Bronchial epithelial cell (primary cell): ENCODE results near the gene MALAT1. TPM values are rescaled to one million over a fixed set of nuclear protein-coding genes. Genes with fewer than 3 reads are reported as not detected.

Experiments used
- DNase-seq: peaks from one replicate; pipeline ENCODE4 v3.0.0-alpha.2; 2010; ENCODE audit warnings: low read depth
- FAIRE-seq: peaks from 2 replicates; lab custom pipeline; 2011; peaks lifted over from hg19 to GRCh38; lab: Jason Lieb, UNC
- H3K27me3 ChIP-seq: 2 replicates; pipeline ENCODE4 v1.5.1; 2011; ENCODE audit warnings: low read length; ENCODE audit not compliant: control insufficient read depth, insufficient read depth
- H3K36me3 ChIP-seq: 2 replicates; pipeline ENCODE4 v1.5.1; 2011; ENCODE audit warnings: low read length; ENCODE audit not compliant: control insufficient read depth, insufficient read depth
- H3K4me3 ChIP-seq: 2 replicates; pipeline ENCODE4 v1.5.1; 2011; ENCODE audit warnings: mild to moderate bottlenecking, low read depth, low read length, control low read depth
- total RNA-seq: library from RNA; depleted of rRNA; stranded (reverse); fragments of >200 nt; gene quantifications from 2 replicates; pipeline ENCODE4 v1.2.1, GENCODE V29; 2014
- TF ChIP-seq, protein P1 (sequence below): IDR thresholded peaks from 2 replicates; pipeline ENCODE4 v1.5.1; 2011; ENCODE audit warnings: mild to moderate bottlenecking, moderate library complexity, low read length, control low read depth, inconsistent platforms; ENCODE audit not compliant: insufficient read depth, severe bottlenecking

MALAT1 gene
- total RNA-seq, 1 donor from 2014 or later, result 11,095 TPM

DNA sequence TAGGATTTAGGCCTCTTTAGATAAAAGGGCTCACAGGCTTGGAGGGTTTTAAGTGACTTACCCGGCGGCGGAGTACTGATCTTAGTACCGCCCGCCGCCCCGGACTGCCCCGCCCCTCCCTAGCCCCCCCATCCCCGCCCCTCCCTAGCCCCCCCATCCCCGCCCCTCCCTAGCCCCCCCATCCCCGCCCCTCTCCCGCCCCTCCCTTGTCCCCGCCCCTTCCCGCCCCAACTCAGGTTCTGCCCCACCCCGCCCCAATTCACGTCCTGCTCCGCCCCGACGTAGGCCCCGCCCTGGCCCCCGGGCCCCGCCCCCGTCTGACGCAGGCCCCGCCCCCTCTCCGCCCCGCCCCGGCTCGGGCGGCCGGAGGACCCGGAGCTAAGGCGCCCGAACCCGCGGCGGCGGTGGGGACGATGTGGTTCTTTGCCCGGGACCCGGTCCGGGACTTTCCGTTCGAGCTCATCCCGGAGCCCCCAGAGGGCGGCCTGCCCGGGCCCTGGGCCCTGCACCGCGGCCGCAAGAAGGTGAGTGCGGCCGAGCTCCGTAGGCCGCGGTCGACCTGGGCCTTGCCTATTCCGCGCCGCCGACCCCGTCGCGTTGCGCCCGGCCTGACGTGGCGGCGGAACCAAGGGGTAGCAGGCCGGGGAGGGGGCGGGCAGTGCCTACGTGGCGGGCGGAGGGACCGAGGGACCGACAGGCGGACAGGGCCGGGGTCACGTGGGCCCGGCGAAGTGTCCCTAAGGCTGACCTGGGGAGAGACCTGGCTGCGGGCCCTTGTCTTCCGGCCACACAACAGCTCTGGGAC is 26.1 kb downstream of the MALAT1 start, which contains the start of gene SCYL1:
Gene SCYL1, plus strand, starts transcription at position 343 of the 805 bp plus-strand sequence. Its CDS starts 71 bp downstream, at position 414.
- FAIRE-seq (no peak), DNase-seq (peak; percentile 27)

DNA sequence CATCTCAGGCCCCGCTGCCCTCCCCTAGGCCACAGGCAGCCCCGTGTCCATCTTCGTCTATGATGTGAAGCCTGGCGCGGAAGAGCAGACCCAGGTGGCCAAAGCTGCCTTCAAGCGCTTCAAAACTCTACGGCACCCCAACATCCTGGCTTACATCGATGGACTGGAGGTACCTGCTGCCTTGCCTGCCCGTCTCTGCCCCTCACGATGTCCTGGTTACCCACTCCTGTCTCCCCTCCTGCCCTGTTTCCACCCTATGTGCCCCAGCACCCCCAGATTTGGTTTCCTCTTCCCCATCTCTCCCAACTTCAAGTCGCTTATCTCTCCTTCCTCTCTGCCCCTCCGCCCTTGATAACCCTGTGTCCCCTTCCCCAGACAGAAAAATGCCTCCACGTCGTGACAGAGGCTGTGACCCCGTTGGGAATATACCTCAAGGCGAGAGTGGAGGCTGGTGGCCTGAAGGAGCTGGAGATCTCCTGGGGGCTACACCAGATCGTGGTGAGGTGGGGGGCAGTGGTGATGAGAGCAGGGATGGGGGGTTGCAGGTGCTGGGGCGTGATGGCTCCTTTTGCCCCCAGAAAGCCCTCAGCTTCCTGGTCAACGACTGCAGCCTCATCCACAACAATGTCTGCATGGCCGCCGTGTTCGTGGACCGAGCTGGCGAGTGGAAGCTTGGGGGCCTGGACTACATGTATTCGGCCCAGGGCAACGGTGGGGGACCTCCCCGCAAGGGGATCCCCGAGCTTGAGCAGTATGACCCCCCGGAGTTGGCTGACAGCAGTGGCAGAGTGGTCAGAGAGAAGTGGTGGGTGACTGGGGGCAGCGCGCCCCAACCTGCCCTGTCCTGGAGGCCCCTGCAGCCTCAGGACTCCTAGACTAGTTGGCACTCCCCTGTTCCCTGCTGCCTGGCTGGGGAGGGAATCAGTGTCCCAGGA is 27.0 kb downstream of the MALAT1 start:
- peak overlapping the region; percentile 95 for H3K4me3 ChIP-seq
- TF ChIP-seq, protein P1, sequence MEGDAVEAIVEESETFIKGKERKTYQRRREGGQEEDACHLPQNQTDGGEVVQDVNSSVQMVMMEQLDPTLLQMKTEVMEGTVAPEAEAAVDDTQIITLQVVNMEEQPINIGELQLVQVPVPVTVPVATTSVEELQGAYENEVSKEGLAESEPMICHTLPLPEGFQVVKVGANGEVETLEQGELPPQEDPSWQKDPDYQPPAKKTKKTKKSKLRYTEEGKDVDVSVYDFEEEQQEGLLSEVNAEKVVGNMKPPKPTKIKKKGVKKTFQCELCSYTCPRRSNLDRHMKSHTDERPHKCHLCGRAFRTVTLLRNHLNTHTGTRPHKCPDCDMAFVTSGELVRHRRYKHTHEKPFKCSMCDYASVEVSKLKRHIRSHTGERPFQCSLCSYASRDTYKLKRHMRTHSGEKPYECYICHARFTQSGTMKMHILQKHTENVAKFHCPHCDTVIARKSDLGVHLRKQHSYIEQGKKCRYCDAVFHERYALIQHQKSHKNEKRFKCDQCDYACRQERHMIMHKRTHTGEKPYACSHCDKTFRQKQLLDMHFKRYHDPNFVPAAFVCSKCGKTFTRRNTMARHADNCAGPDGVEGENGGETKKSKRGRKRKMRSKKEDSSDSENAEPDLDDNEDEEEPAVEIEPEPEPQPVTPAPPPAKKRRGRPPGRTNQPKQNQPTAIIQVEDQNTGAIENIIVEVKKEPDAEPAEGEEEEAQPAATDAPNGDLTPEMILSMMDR, result no peak
- FAIRE-seq, result no peak
- H3K36me3 ChIP-seq, result peaks cover 23% of the 10 kb centered on the region
- DNase-seq, result no peak
- no peaks in the 10 kb centered on the region for H3K27me3 ChIP-seq

More for the DNA sequence above, 26.1 kb downstream of the MALAT1 start, which contains the start of gene SCYL1:
- peaks cover 15% of the 10 kb centered on the region for H3K36me3 ChIP-seq
- TF ChIP-seq, protein P1, result no peak
- peak within 1 kb of the TSS; percentile 95 for H3K4me3 ChIP-seq
- no peaks in the 10 kb centered on the region for H3K27me3 ChIP-seq

DNA sequence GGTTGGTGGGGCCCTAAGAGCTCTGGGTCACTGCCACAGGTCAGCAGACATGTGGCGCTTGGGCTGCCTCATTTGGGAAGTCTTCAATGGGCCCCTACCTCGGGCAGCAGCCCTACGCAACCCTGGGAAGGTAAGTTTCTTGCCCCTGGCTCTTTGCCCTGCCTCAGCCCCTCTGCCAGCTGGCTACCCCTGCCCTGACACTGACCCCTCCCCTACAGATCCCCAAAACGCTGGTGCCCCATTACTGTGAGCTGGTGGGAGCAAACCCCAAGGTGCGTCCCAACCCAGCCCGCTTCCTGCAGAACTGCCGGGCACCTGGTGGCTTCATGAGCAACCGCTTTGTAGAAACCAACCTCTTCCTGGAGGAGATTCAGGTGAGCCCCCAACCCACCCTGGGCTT is 27.9 kb downstream of the MALAT1 start:
- TF ChIP-seq, protein P1, result no peak
- FAIRE-seq (no peak), DNase-seq (no peak)
- Histone ChIP-seq H3K27me3 (no peaks in the 10 kb centered on the region), H3K4me3 (no peak overlapping the region), H3K36me3 (peaks cover 32% of the 10 kb centered on the region)

DNA sequence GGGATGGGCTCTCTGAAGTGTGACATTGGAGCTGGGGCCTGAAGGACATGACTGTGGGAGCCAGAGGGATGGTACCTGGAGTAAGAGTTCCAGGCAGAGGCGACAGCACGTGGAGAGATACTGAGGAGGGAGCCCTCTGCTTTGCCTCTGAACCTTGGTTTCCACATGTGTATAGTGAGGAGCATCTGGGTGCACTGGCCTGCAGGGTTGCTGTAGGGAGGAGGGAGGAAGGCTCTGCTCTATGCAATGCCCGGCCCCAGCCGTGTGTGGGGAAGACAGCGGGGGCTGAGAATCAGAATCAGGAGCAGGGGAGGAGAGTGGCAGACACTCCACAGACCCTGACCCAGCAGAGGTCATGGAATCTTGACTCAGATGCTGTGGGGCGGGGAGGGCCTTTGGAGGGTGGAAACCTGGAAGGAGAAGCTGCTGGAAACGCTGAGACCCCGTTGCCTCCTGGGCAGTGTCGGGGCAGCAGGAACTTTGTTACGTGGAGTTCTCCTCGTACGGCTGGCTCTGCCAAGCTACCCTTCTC is 30.0 kb downstream of the MALAT1 start:
- DNase-seq, result no peak
- TF ChIP-seq, protein P1, result no peak
- no peaks in the 10 kb centered on the region for H3K27me3 ChIP-seq
- H3K36me3 ChIP-seq, result peaks cover 39% of the 10 kb centered on the region
- no peak overlapping the region for H3K4me3 ChIP-seq
- FAIRE-seq, result peak; percentile 23

DNA sequence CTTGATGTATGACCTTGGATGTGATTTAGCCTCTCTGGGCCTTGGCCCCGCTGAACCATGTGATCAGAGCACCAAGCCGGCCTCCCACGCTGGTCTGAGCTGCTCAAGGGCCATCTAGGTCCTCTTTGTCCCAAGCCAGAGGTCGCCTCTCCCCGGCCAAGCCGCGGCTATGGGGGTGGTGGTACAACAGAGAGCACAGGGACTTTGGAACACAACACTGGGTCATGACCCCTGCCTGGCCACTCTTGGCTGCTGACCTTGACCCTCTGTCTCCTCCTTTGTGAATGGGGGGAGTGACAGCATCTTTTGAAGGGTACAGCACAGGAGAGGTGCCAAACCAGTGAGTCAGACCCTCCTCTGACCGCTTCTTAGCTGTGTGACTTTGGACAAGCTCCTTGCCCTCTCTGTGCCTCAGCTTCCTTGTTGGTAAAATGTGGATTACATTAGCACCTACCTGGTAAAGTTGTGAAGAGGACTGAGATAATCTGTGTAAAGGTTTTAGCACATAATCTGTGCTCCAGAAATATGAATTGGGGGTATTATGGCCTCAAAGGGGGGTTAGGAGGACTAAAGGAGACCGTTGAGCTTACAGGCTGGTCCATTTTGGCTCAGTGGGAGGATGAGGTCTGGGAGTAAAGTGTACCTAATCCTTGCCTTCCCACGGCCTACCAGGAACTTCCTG is 30.8 kb downstream of the MALAT1 start:
- peak; percentile 18 for FAIRE-seq
- TF ChIP-seq, protein P1, result no peak
- H3K36me3 ChIP-seq, result peaks cover 39% of the 10 kb centered on the region

More for the DNA sequence above, 30.8 kb downstream of the MALAT1 start:
- no peaks in the 10 kb centered on the region for H3K27me3 ChIP-seq
- no peak for DNase-seq
- H3K4me3 ChIP-seq, result no peak overlapping the region
